GM18870 (cell line): ENCODE data around the gene EXOSC5.
"Not testable (repeated sequence)": the region's sequence is repeated elsewhere in the genome, so short reads cannot be mapped to it uniquely, and the experiment has no call there.

Experiments
- ATAC-seq: cut with Tn5 transposase; IDR thresholded peaks from one replicate; pipeline ENCODE4 v1.9.1; 2021; ENCODE audit warnings: moderate library complexity; ENCODE audit not compliant: unreplicated experiment

EXOSC5 gene

GRCh38 chr19:41371541-41371940 lies 25.6 kb downstream of the EXOSC5 start:
- ATAC-seq = no peak

GRCh38 chr19:41371119-41371518 lies 26.0 kb downstream of the EXOSC5 start:
- not testable (repeated sequence) for ATAC-seq

- no peak for ATAC-seq
These were observed 27.4 kb downstream of the EXOSC5 start for GRCh38 chr19:41369769-41370168.

GRCh38 chr19:41367848-41368301 lies 29.3 kb downstream of the EXOSC5 start:
- ATAC-seq = no peak

- no peak for ATAC-seq
These were observed 31.1 kb downstream of the EXOSC5 start for GRCh38 chr19:41366089-41366488.

GRCh38 chr19:41364524-41365391 lies 32.4 kb downstream of the EXOSC5 start:
- no peak for ATAC-seq

GRCh38 chr19:41363753-41364523 lies 33.2 kb downstream of the EXOSC5 start, which contains the start of gene B9D2:
TSS of gene B9D2 (minus strand) at chr19:41364149. CDS start at chr19:41363519, 630 bp downstream.
- peak; percentile 77 for ATAC-seq

- ATAC-seq = peak; percentile 2
These were observed 33.8 kb downstream of the EXOSC5 start for GRCh38 chr19:41363371-41363752.

- ATAC-seq = no peak
These were observed 34.9 kb downstream of the EXOSC5 start for GRCh38 chr19:41362143-41362847.

GRCh38 chr19:41359741-41360140 lies 37.4 kb downstream of the EXOSC5 start:
- ATAC-seq = no peak

GRCh38 chr19:41357746-41358145 lies 39.4 kb downstream of the EXOSC5 start:
- no peak for ATAC-seq

- ATAC-seq = no peak
These were observed 40.0 kb downstream of the EXOSC5 start for GRCh38 chr19:41356984-41357739.

GRCh38 chr19:41355802-41356201 lies 41.4 kb downstream of the EXOSC5 start:
- no peak for ATAC-seq

GRCh38 chr19:41355035-41355434 lies 42.1 kb downstream of the EXOSC5 start:
- no peak for ATAC-seq

GRCh38 chr19:41354343-41354953 lies 42.7 kb downstream of the EXOSC5 start:
- ATAC-seq = no peak

- no peak for ATAC-seq
These were observed 43.5 kb downstream of the EXOSC5 start, which contains the start of gene TGFB1 for GRCh38 chr19:41353466-41354342. TSS of gene TGFB1 (minus strand) at chr19:41353922. CDS start at chr19:41353044, 878 bp downstream.

- ATAC-seq = no peak
These were observed 44.3 kb downstream of the EXOSC5 start for GRCh38 chr19:41352609-41353465.

GRCh38 chr19:41352279-41352608 lies 44.9 kb downstream of the EXOSC5 start:
- ATAC-seq = no peak
